K562 (cell line): Measurements from ENCODE around the gene FGF4. TPM values are rescaled to one million over a fixed set of nuclear protein-coding genes. Genes with fewer than 3 reads are reported as not detected.

Source experiments
- ATAC-seq: fragments of 200-7000 bp; cut with Tn5 transposase; 3 replicates; pipeline ENCODE4 v1.9.1; 2020; ENCODE audit warnings: moderate library complexity
- BruUV-seq: library from RNA; stranded (reverse); fragments of 400-500 nt; replicated peaks from 2 replicates; lab custom pipeline; 2021; lab: Mats Ljungman, UMichigan
- CTCF ChIA-PET: fragments of 300-600 bp; formaldehyde crosslinking; extraction: SDS; loops from one replicate; lab custom pipeline; 2021; ENCODE audit warnings: low intra/inter-chr PET ratio; lab: Yijun Ruan, JAX
- POLR2A ChIA-PET: fragments of 300-600, 350-650 bp; sonication (Branson Sonifier 250); formaldehyde crosslinking; extraction: SDS; loops from one replicate; lab custom pipeline; 2021; ENCODE audit warnings: antibody characterized with exemption, inconsistent platforms; lab: Yijun Ruan, JAX
- DNase-seq, 4 experiments: peaks; one replicate each; pipeline versions ENCODE4 v3.0.0 to v3.0.0-alpha.2; 2011 to 2018; ENCODE audit warnings: low spot score in 3 of 4, mixed read lengths in 3 of 4; ENCODE audit errors: extremely low read depth in 1 of 4
- FAIRE-seq: peaks from 2 replicates; lab custom pipeline; 2011; peaks lifted over from hg19 to GRCh38; lab: Jason Lieb, UNC
- H2AFZ ChIP-seq: 2 replicates; pipeline ENCODE4 v1.6.0; 2011; ENCODE audit warnings: low read depth, low read length, control low read depth, inconsistent platforms
- H3K27ac ChIP-seq: fragments of 200-600 bp; 3 replicates; pipeline ENCODE4 v1.8.0; 2011; ENCODE audit warnings: low read depth, mild to moderate bottlenecking, control low read depth, inconsistent platforms, low read length, moderate library complexity, mixed read lengths; ENCODE audit errors: extremely low read depth
- H3K27me3 ChIP-seq, 2 experiments: fragments of 300-600 bp in 1 of 2; 2 replicates in 1 of 2; 3 replicates in 1 of 2; pipeline versions ENCODE4 v1.6.0 to v1.8.0; 2011; ENCODE audit warnings: inconsistent platforms in 2 of 2, low read length in 2 of 2, mild to moderate bottlenecking in 1 of 2, mixed read lengths in 1 of 2, moderate library complexity in 1 of 2; ENCODE audit not compliant: control insufficient read depth in 2 of 2, insufficient read depth in 2 of 2
- H3K36me3 ChIP-seq: fragments of 300-600 bp; 3 replicates; pipeline ENCODE4 v1.8.0; 2011; ENCODE audit warnings: mild to moderate bottlenecking, low read length, inconsistent platforms; ENCODE audit not compliant: control insufficient read depth, insufficient read depth
- H3K4me1 ChIP-seq, 2 experiments: fragments of 200-600 bp in 1 of 2; replicated peaks in 1 of 2; 2 replicates in 1 of 2; 3 replicates in 1 of 2; pipeline versions ENCODE4 v1.5.1 to v1.8.0; 2011; ENCODE audit warnings: inconsistent platforms in 2 of 2, low read length in 2 of 2, mild to moderate bottlenecking in 1 of 2, mixed read lengths in 1 of 2, moderate library complexity in 1 of 2; ENCODE audit not compliant: control insufficient read depth in 2 of 2, insufficient read depth in 2 of 2
- H3K4me2 ChIP-seq: 2 replicates; pipeline ENCODE4 v1.6.1; 2011; ENCODE audit warnings: low read length, control low read depth, inconsistent platforms, mixed read lengths; ENCODE audit not compliant: insufficient read depth
- H3K4me3 ChIP-seq: fragments of 200-600 bp; sonication (generic), shearing (Covaris generic); 2 replicates; pipeline ENCODE4 v1.5.1; 2016; ENCODE audit warnings: control low read depth, inconsistent platforms
- H3K79me2 ChIP-seq: fragments of 200-600 bp; 3 replicates; pipeline ENCODE4 v1.8.0; 2011; ENCODE audit warnings: low read length, inconsistent platforms; ENCODE audit not compliant: control insufficient read depth, insufficient read depth
- H3K9ac ChIP-seq, 2 experiments: 2 replicates each; pipeline versions ENCODE4 v1.6.0 to v1.6.1; 2011; ENCODE audit warnings: low read depth in 2 of 2, low read length in 2 of 2, control low read depth in 1 of 2, inconsistent platforms in 1 of 2, mild to moderate bottlenecking in 1 of 2, mixed read lengths in 1 of 2; ENCODE audit not compliant: insufficient read depth in 1 of 2
- H3K9me1 ChIP-seq: one replicate; pipeline ENCODE4 v1.6.0; 2011; ENCODE audit warnings: inconsistent platforms, mild to moderate bottlenecking, low read length, moderate library complexity; ENCODE audit not compliant: control insufficient read depth, insufficient read depth
- H3K9me3 ChIP-seq: replicated peaks from 2 replicates; pipeline ENCODE4 v1.5.1; 2011; ENCODE audit warnings: low read depth, low read length, inconsistent platforms; ENCODE audit not compliant: control insufficient read depth, insufficient read depth
- H4K20me1 ChIP-seq: replicated peaks from 2 replicates; pipeline ENCODE4 v1.6.1; 2011; ENCODE audit warnings: low read length, inconsistent platforms, mixed read lengths; ENCODE audit not compliant: control insufficient read depth, insufficient read depth
- E2F6 ChIP-seq, 2 experiments: IDR thresholded peaks; 2 replicates each; pipeline ENCODE4 v1.6.1; 2011; ENCODE audit warnings: borderline replicate concordance in 1 of 2, control low read depth in 1 of 2, low read depth in 1 of 2, low read length in 1 of 2, mild to moderate bottlenecking in 1 of 2, mixed read lengths in 1 of 2, moderate library complexity in 1 of 2; ENCODE audit not compliant: insufficient read depth in 1 of 2, insufficient read length in 1 of 2, poor library complexity in 1 of 2, severe bottlenecking in 1 of 2; ENCODE audit errors: extremely low read depth in 1 of 2
- FOXK1 ChIP-seq: sonication (generic); formaldehyde crosslinking; IDR thresholded peaks from 2 replicates; pipeline ENCODE4 v1.8.0; 2022; ENCODE audit warnings: missing genetic modification reagents, mild to moderate bottlenecking, borderline replicate concordance
- HNRNPLL ChIP-seq: fragments of 200-400 bp; formaldehyde crosslinking; IDR thresholded peaks from 2 replicates; pipeline ENCODE4 v1.6.1; 2017; ENCODE audit warnings: low read length, low read depth, mild to moderate bottlenecking; ENCODE audit not compliant: poor library complexity, severe bottlenecking
- JUN ChIP-seq, 2 experiments: sonication (generic) in 1 of 2; formaldehyde crosslinking in 1 of 2; IDR thresholded peaks; 2 replicates each; pipeline versions ENCODE4 v1.6.1 to v1.8.0; 2012 to 2022; ENCODE audit warnings: borderline replicate concordance in 2 of 2, mild to moderate bottlenecking in 2 of 2, improper control_type of control experiment in 1 of 2, low read depth in 1 of 2, low read length in 1 of 2, missing genetic modification reagents in 1 of 2
- KAT7 ChIP-seq: sonication (generic); formaldehyde crosslinking; IDR thresholded peaks from 2 replicates; pipeline ENCODE4 v1.8.0; 2022; ENCODE audit warnings: missing genetic modification reagents, mild to moderate bottlenecking, borderline replicate concordance
- KLF10 ChIP-seq: fragments of 250-450 bp; sonication (Bioruptor Pico); IDR thresholded peaks from 2 replicates; pipeline ENCODE4 v1.6.1; 2021; ENCODE audit warnings: matching md5 sums
- MTF1 ChIP-seq: fragments of 250-450 bp; sonication (Bioruptor Pico); IDR thresholded peaks from 2 replicates; pipeline ENCODE4 v1.9.0; 2021; ENCODE audit warnings: moderate library complexity, mild to moderate bottlenecking, inconsistent platforms, borderline replicate concordance
- PRMT5 ChIP-seq: sonication (generic); formaldehyde crosslinking; IDR thresholded peaks from 2 replicates; pipeline ENCODE4 v1.5.0; 2020; ENCODE audit warnings: missing genetic modification reagents
- PTBP1 ChIP-seq: fragments of 200-400 bp; formaldehyde crosslinking; IDR thresholded peaks from 2 replicates; pipeline ENCODE4 v1.6.1; 2017; ENCODE audit warnings: low read depth, low read length
- RB1 ChIP-seq: fragments of 450-650 bp; IDR thresholded peaks from 2 replicates; pipeline ENCODE4 v1.6.1; 2017; ENCODE audit warnings: low read depth, mild to moderate bottlenecking
- SMARCB1 ChIP-seq: IDR thresholded peaks from 2 replicates; pipeline ENCODE4 v1.6.1; 2011; ENCODE audit warnings: improper control_type of control experiment, low read depth; ENCODE audit not compliant: insufficient read length
- SUPT5H ChIP-seq: fragments of 450-650 bp; IDR thresholded peaks from 2 replicates; pipeline ENCODE4 v1.6.1; 2016
- ZFP36 ChIP-seq: fragments of 150-350 bp; IDR thresholded peaks from 2 replicates; pipeline ENCODE4 v1.6.1; 2018; ENCODE audit warnings: low read length, low read depth; ENCODE audit not compliant: partially characterized antibody
- ZNF695 ChIP-seq: fragments of 450-650 bp; formaldehyde crosslinking; IDR thresholded peaks from 2 replicates; pipeline ENCODE4 v1.4.0; 2020; ENCODE audit warnings: mild to moderate bottlenecking, moderate library complexity
- ZNF830 ChIP-seq: fragments of 250-450 bp; sonication (Bioruptor Pico); IDR thresholded peaks from 2 replicates; pipeline ENCODE4 v1.5.0; 2021; ENCODE audit warnings: mild to moderate bottlenecking
- WGBS: fragments of 100-300 bp; shearing (Covaris generic); methylation state at CpG from one replicate; pipeline ENCODE4 v1.1.6; 2016; ENCODE audit warnings: low coverage, mixed read lengths; ENCODE audit not compliant: insufficient coverage; ENCODE audit errors: missing lambda C conversion rate; 5-methylcytosine and 5-hydroxymethylcytosine counted together
- in situ Hi-C: fragments of 300-500 bp; cut with MboI; formaldehyde crosslinking; loops from 4 replicates; pipeline ENCODE4 v1.15.0; 2018; ENCODE audit warnings: inconsistent platforms, mixed read lengths
- intact Hi-C: fragments of 100-400 bp; cut with micrococcal nuclease; formaldehyde crosslinking; loops from 2 replicates; pipeline ENCODE4 v1.14.2; 2022
- polyA plus RNA-seq, 8 experiments: library from polyadenylated mRNA; depleted of rRNA in 4 of 8; stranded (reverse) in 5 of 8; unstranded in 3 of 8; fragments of >200 nt; fragmentation: Nextera tagmentation in 2 of 8; fragmentation: Illumina TruSeq in 1 of 8; extraction: Ambion mirVana in 2 of 8; extraction: Trizol in 1 of 8; gene quantifications; 2 replicates each; pipeline versions ENCODE4 v1.2.1 to v1.2.3, GENCODE V29; 2011 to 2014; ENCODE audit warnings: inconsistent platforms in 1 of 8, missing spikeins in 1 of 8
- total RNA-seq, 7 experiments: library from RNA; depleted of rRNA in 6 of 7; stranded (reverse); fragments of >200 nt in 6 of 7; fragmentation: Illumina TruSeq in 2 of 7; extraction: Trizol in 2 of 7; gene quantifications; 2 replicates each; pipeline versions ENCODE4 v1.2.1 to v1.2.3, GENCODE V29; 2011 to 2021; ENCODE audit warnings: low replicate concordance in 1 of 7
- TF ChIP-seq, protein P1 (sequence below): IDR thresholded peaks from 3 replicates; pipeline ENCODE4 v1.6.1; 2011; ENCODE audit warnings: borderline replicate concordance, mild to moderate bottlenecking, moderate library complexity; ENCODE audit not compliant: insufficient read length; ENCODE audit errors: extremely low read depth

The FGF4 gene
- total and polyA plus RNA-seq, 9 of the 15 experiments (the other 6 are each of a cell fraction or from before 2014, with no cell fraction given), result not detected

DNA sequence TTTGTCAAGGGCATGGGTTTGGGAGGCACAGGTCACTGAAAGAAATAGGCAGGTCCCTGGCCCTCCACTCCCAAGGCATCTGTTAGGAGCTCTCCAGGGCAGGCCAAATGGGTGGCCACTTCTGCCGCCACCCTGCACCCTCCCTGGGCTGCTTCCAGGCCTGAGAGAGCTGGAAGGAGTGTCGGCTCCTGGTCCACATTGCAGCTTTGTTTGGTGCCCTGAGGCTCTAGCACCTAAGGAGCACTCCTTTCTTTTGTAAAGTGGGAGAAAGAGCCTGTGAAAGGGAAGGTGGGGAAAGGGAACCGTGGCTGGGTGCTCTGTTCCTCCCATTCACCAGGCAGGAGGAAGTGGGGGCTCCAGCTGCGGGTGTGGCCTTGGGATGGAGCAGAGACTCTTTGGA lies 12.3 kb upstream of the FGF4 start (continued):
- TF ChIP-seq HNRNPLL, result no peak
- no peak for TF ChIP-seq ZNF830
- no peak for TF ChIP-seq JUN (IDR thresholded peaks at IDR 0.05; ENCODE audit: borderline replicate concordance, low read depth, low read length)
- no peak for TF ChIP-seq JUN (CRISPR knock-in tag; IDR thresholded peaks at IDR 0.05; ENCODE audit: borderline replicate concordance)

DNA sequence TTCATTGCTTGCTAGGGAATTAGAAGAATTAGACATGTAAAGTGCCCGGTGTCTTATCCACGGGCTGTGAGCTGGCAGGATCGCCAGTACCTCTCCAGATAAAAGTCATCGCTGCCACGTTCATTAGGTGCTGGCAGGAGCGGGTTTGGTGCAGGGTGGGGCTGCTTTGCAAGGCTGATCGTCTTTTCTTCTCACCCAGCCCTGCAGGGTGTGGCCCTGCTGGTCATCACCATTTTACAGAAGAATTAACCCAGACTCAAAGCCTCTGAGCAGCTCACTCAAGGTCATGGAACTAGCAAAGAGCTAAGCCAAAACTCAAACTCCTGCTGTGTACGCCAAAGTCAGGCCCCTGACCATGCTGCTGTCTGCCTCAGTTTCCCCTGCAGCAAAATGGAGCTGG lies 6.1 kb upstream of the FGF4 start:
- H3K4me1 ChIP-seq, result no peaks in the 10 kb centered on the region
- peaks cover 25 to 55% of the 10 kb centered on the region in 2 experiments; a peak in 4 of 5 replicates for H3K27me3 ChIP-seq
- H3K79me2 ChIP-seq, result no peaks in the 10 kb centered on the region
- BruUV-seq, result no TSS peak
- H3K4me2 ChIP-seq, result no peak overlapping the region
- intact Hi-C loops (no loop called here), in situ Hi-C loops (no loop called here)
- H3K9me1 ChIP-seq, result no peaks in the 10 kb centered on the region
- H3K36me3 ChIP-seq, result no peaks in the 10 kb centered on the region
- WGBS, result 0% methylated on average over 8 of the region's 8 CpGs
- no peak overlapping the region for H2AFZ ChIP-seq
- ChIA-PET CTCF (no interaction called here), POLR2A (interaction anchor here (0.6 kb wide), 1 partner anchor 48 kb away, joined by 3 read pairs; no protein-coding TSS in a partner anchor)
- no peak overlapping the region for H3K27ac ChIP-seq
- peaks cover 4% of the 10 kb centered on the region; the same call in 1 of the 2 replicates for H4K20me1 ChIP-seq
- H3K9ac ChIP-seq, result no peak overlapping the region
- FAIRE-seq, result no peak
- ATAC-seq, result no peak
- H3K9me3 ChIP-seq, result no peaks in the 10 kb centered on the region
- no peak overlapping the region for H3K4me3 ChIP-seq
- no peak for DNase-seq
- no peak for TF ChIP-seq PTBP1
- no peak for TF ChIP-seq E2F6 (IDR thresholded peaks at IDR 0.05; ENCODE audit: borderline replicate concordance in 1 of 2, extremely low read depth in 1 of 2, insufficient read depth in 1 of 2, insufficient read length in 1 of 2, low read depth in 1 of 2, low read length in 1 of 2, poor library complexity in 1 of 2, severe bottlenecking in 1 of 2)
- TF ChIP-seq SMARCB1, result no peak
- no peak for TF ChIP-seq FOXK1
- no peak for TF ChIP-seq SUPT5H
- no peak for TF ChIP-seq ZFP36
- TF ChIP-seq ZNF695 (CRISPR knock-in tag), result no peak
- TF ChIP-seq KAT7, result no peak
- no peak for TF ChIP-seq RB1
- TF ChIP-seq, protein P1, sequence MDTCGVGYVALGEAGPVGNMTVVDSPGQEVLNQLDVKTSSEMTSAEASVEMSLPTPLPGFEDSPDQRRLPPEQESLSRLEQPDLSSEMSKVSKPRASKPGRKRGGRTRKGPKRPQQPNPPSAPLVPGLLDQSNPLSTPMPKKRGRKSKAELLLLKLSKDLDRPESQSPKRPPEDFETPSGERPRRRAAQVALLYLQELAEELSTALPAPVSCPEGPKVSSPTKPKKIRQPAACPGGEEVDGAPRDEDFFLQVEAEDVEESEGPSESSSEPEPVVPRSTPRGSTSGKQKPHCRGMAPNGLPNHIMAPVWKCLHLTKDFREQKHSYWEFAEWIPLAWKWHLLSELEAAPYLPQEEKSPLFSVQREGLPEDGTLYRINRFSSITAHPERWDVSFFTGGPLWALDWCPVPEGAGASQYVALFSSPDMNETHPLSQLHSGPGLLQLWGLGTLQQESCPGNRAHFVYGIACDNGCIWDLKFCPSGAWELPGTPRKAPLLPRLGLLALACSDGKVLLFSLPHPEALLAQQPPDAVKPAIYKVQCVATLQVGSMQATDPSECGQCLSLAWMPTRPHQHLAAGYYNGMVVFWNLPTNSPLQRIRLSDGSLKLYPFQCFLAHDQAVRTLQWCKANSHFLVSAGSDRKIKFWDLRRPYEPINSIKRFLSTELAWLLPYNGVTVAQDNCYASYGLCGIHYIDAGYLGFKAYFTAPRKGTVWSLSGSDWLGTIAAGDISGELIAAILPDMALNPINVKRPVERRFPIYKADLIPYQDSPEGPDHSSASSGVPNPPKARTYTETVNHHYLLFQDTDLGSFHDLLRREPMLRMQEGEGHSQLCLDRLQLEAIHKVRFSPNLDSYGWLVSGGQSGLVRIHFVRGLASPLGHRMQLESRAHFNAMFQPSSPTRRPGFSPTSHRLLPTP, result no peak
- TF ChIP-seq PRMT5 (CRISPR knock-in tag), result no peak
- TF ChIP-seq KLF10 (CRISPR knock-in tag), result no peak
- TF ChIP-seq MTF1 (CRISPR knock-in tag), result no peak
